SU-DHL-6 (cell line): ENCODE data around the gene MORN2.

Experiments
- H2AFZ ChIP-seq: fragments of 200-600 bp; sonication (generic); 2 replicates; pipeline ENCODE4 v1.6.1; 2014; ENCODE audit warnings: low read depth, mild to moderate bottlenecking, moderate library complexity, mixed read lengths, antibody characterized with exemption, low read length; ENCODE audit not compliant: severe bottlenecking
- H3F3A ChIP-seq: fragments of 200-600 bp; shearing (Covaris generic); 2 replicates; pipeline ENCODE4 v1.6.0; 2016; ENCODE audit warnings: antibody characterized with exemption, mild to moderate bottlenecking; ENCODE audit not compliant: insufficient read depth
- H3K27ac ChIP-seq: fragments of 200-600 bp; sonication (generic); 2 replicates; pipeline ENCODE4 v1.5.1; 2016; ENCODE audit warnings: low read depth, mild to moderate bottlenecking, low read length, moderate library complexity, mixed read lengths
- H3K27me3 ChIP-seq: fragments of 200-600 bp; sonication (generic), shearing (Covaris generic); 2 replicates; pipeline ENCODE4 v1.6.0; 2014; ENCODE audit warnings: mild to moderate bottlenecking, low read length
- H3K36me3 ChIP-seq: fragments of 200-600 bp; sonication (generic); 2 replicates; pipeline ENCODE4 v1.6.1; 2014; ENCODE audit warnings: mild to moderate bottlenecking, low read length, mixed read lengths
- H3K4me2 ChIP-seq: fragments of 300-600, 200-600 bp; shearing (Covaris generic), sonication (generic); 2 replicates; pipeline ENCODE4 v1.6.0; 2014; ENCODE audit warnings: low read length, low read depth, mild to moderate bottlenecking; ENCODE audit not compliant: poor library complexity, severe bottlenecking
- H3K4me3 ChIP-seq: fragments of 200-600 bp; sonication (generic); 2 replicates; pipeline ENCODE4 v1.5.1; 2014; ENCODE audit warnings: antibody characterized with exemption, low read length, mild to moderate bottlenecking, mixed read lengths; ENCODE audit not compliant: insufficient read depth, poor library complexity, severe bottlenecking
- H3K79me2 ChIP-seq: fragments of 200-600 bp; sonication (generic); 2 replicates; pipeline ENCODE4 v1.6.1; 2014; ENCODE audit warnings: mild to moderate bottlenecking, low read length, moderate library complexity; ENCODE audit not compliant: insufficient read depth
- H3K9ac ChIP-seq: fragments of 200-600 bp; sonication (generic); 2 replicates; pipeline ENCODE4 v1.7.0; 2014; ENCODE audit warnings: mild to moderate bottlenecking, low read length
- H3K9me2 ChIP-seq: fragments of 200-600 bp; sonication (generic); replicated peaks from 2 replicates; pipeline ENCODE4 v1.6.1; 2014; ENCODE audit warnings: low read length; ENCODE audit not compliant: insufficient read depth
- H3K9me3 ChIP-seq: fragments of 200-600 bp; sonication (generic); 2 replicates; pipeline ENCODE4 v1.6.1; 2014; ENCODE audit warnings: low read length, mixed read lengths; ENCODE audit not compliant: insufficient read depth
- H4K20me1 ChIP-seq: fragments of 200-600 bp; sonication (generic); 2 replicates; pipeline ENCODE4 v1.6.1; 2014; ENCODE audit warnings: low read depth, mild to moderate bottlenecking, antibody characterized with exemption, low read length, moderate library complexity, mixed read lengths
- EZH2phosphoT487 ChIP-seq: fragments of 200-600 bp; sonication (generic), shearing (Covaris generic); conservative IDR thresholded peaks from 2 replicates; pipeline ENCODE4 v1.6.1; 2018; ENCODE audit warnings: mild to moderate bottlenecking, antibody characterized with exemption, low read length, moderate library complexity, mixed read lengths
- TF ChIP-seq, protein P1 (sequence below): fragments of 200-600 bp; sonication (generic); IDR thresholded peaks from one replicate; pipeline ENCODE4 v1.5.1; 2017; ENCODE audit warnings: antibody characterized with exemption, mild to moderate bottlenecking, low read length, moderate library complexity; ENCODE audit not compliant: insufficient read depth, poor library complexity, severe bottlenecking

Gene MORN2

GRCh38 chr2:38912619-38913018, 36.8 kb downstream of the MORN2 start:
- TF ChIP-seq, protein P1, sequence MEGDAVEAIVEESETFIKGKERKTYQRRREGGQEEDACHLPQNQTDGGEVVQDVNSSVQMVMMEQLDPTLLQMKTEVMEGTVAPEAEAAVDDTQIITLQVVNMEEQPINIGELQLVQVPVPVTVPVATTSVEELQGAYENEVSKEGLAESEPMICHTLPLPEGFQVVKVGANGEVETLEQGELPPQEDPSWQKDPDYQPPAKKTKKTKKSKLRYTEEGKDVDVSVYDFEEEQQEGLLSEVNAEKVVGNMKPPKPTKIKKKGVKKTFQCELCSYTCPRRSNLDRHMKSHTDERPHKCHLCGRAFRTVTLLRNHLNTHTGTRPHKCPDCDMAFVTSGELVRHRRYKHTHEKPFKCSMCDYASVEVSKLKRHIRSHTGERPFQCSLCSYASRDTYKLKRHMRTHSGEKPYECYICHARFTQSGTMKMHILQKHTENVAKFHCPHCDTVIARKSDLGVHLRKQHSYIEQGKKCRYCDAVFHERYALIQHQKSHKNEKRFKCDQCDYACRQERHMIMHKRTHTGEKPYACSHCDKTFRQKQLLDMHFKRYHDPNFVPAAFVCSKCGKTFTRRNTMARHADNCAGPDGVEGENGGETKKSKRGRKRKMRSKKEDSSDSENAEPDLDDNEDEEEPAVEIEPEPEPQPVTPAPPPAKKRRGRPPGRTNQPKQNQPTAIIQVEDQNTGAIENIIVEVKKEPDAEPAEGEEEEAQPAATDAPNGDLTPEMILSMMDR, result no peak
- TF ChIP-seq EZH2phosphoT487, result no peak
- no peak overlapping the region for H2AFZ ChIP-seq
- H3K4me3 ChIP-seq, result no peak overlapping the region
- H3K79me2 ChIP-seq, result no peaks in the 10 kb centered on the region
- no peak overlapping the region for H3K4me2 ChIP-seq
- no peaks in the 10 kb centered on the region for H3F3A ChIP-seq
- no peaks in the 10 kb centered on the region for H3K9me3 ChIP-seq
- no peak overlapping the region for H3K27ac ChIP-seq
- H3K36me3 ChIP-seq, result no peaks in the 10 kb centered on the region
- H3K9ac ChIP-seq, result no peak overlapping the region
- no peaks in the 10 kb centered on the region for H3K27me3 ChIP-seq
- H3K9me2 ChIP-seq, result no peaks in the 10 kb centered on the region
- no peaks in the 10 kb centered on the region for H4K20me1 ChIP-seq

DNA sequence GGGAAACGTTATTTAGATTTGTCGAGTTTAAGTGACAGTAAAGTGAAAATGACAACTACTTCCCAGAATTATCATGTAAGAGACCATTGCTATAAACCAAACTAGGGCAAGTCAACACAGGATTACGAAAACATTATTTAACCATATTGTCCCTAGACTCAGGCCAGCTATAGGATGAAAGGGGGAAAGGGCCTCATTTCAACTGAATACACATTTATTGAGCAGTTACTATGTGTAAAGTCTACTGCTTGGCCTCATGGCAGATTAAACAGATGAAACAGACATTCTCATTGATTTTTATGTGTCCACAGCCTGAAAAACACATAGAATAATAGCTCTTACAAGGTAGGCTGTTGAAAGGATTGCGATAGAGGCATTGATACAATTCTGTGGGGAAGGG, 46.6 kb downstream of the MORN2 start:
- Histone ChIP-seq H4K20me1 (no peaks in the 10 kb centered on the region), H3K4me3 (no peak overlapping the region), H3K9me3 (no peaks in the 10 kb centered on the region), H3K27ac (no peak overlapping the region), H3F3A (no peaks in the 10 kb centered on the region), H3K36me3 (no peaks in the 10 kb centered on the region), H2AFZ (no peak overlapping the region), H3K79me2 (no peaks in the 10 kb centered on the region), H3K9ac (no peak overlapping the region), H3K27me3 (no peaks in the 10 kb centered on the region), H3K4me2 (no peak overlapping the region), H3K9me2 (no peaks in the 10 kb centered on the region)
- TF ChIP-seq, protein P1, result no peak
- no peak for TF ChIP-seq EZH2phosphoT487

- no peak overlapping the region for H3K9ac ChIP-seq
- H3K27ac ChIP-seq, result no peak overlapping the region
- H2AFZ ChIP-seq, result no peak overlapping the region
- no peaks in the 10 kb centered on the region for H3K36me3 ChIP-seq
- no peaks in the 10 kb centered on the region for H4K20me1 ChIP-seq
- no peaks in the 10 kb centered on the region for H3K79me2 ChIP-seq
- H3K9me2 ChIP-seq, result no peaks in the 10 kb centered on the region
- no peak overlapping the region for H3K4me2 ChIP-seq
- H3K9me3 ChIP-seq, result no peaks in the 10 kb centered on the region
- H3K27me3 ChIP-seq, result no peaks in the 10 kb centered on the region
- no peaks in the 10 kb centered on the region for H3F3A ChIP-seq
- no peak for TF ChIP-seq EZH2phosphoT487
- TF ChIP-seq, protein P1, result no peak
- H3K4me3 ChIP-seq, result no peak overlapping the region
These were observed 47.1 kb downstream of the MORN2 start for GRCh38 chr2:38922902-38923301.
